Testis (tissue), 3 donors: ENCODE data around the gene CIITA. TPM values are rescaled to one million over a fixed set of nuclear protein-coding genes. Genes with fewer than 3 reads are reported as not detected.

Experiments
- DNase-seq: peaks from one replicate; pipeline ENCODE4 v3.0.0-alpha.2; 2019
- H3K27ac ChIP-seq, 2 donors: fragments of 200-600 bp; sonication (generic); one replicate each; pipeline ENCODE4 v1.5.1; 2019
- H3K27me3 ChIP-seq: fragments of 200-600 bp; sonication (generic); one replicate; pipeline ENCODE4 v1.5.1; 2019
- H3K36me3 ChIP-seq: fragments of 200-600 bp; sonication (generic); one replicate; pipeline ENCODE4 v1.5.1; 2017; ENCODE audit warnings: low read depth; ENCODE audit errors: missing control alignments
- H3K4me1 ChIP-seq: fragments of 200-600 bp; sonication (generic); one replicate; pipeline ENCODE4 v1.5.1; 2019
- H3K4me3 ChIP-seq, 2 donors: fragments of 200-600 bp; sonication (generic); one replicate each; pipeline ENCODE4 v1.5.1; 2017 to 2019
- H3K9me3 ChIP-seq: fragments of 200-600 bp; sonication (generic); one replicate; pipeline ENCODE4 v1.5.1; 2017
- CTCF ChIP-seq, 3 experiments: fragments of 450-650 bp in 2 of 3; fragments of 200-600 bp in 1 of 3; sonication (generic) in 1 of 3; IDR thresholded peaks; one replicate each; pipeline ENCODE4 v1.5.1; 2016 to 2019; ENCODE audit warnings: antibody characterized with exemption in 3 of 3, mild to moderate bottlenecking in 2 of 3, moderate library complexity in 1 of 3
- POLR2A ChIP-seq: fragments of 450-650 bp; IDR thresholded peaks from one replicate; pipeline ENCODE4 v1.6.1; 2017; ENCODE audit warnings: antibody characterized with exemption, mild to moderate bottlenecking, moderate library complexity
- WGBS, 2 donors: methylation state at CpG; one replicate each; pipeline ENCODE4 v1.1.5; 2018; 5-methylcytosine and 5-hydroxymethylcytosine counted together
- intact Hi-C: fragments of 100-400 bp; cut with DNase I; formaldehyde crosslinking; loops from one replicate; pipeline ENCODE4 v1.15.1; 2023; ENCODE audit warnings: low total_unique reads
- polyA plus RNA-seq: library from polyadenylated mRNA; stranded (reverse); fragments of 350-450 nt; fragmentation: Illumina TruSeq; extraction: RNeasy Lipid Tissue Mini Kit (QIAGEN cat#74804); gene quantifications from one replicate; pipeline ENCODE4 v1.2.3, GENCODE V29; 2014; ENCODE audit warnings: low read depth, low replicate concordance; ENCODE audit not compliant: insufficient read depth
- total RNA-seq, 2 donors: library from RNA; depleted of rRNA; stranded (reverse); fragments of >200 nt; gene quantifications; one replicate each; pipeline ENCODE4 v1.2.3, GENCODE V29; 2016

Gene CIITA
- total and polyA plus RNA-seq, 3 donors from 2014 or later, result 6.3 to 16.0 (median 9.5) TPM

- Histone ChIP-seq H3K36me3 (no peaks in the 10 kb centered on the region), H3K27me3 (no peaks in the 10 kb centered on the region), H3K4me3 (no peak overlapping the region), H3K9me3 (no peaks in the 10 kb centered on the region), H3K27ac (no peak overlapping the region), H3K4me1 (no peaks in the 10 kb centered on the region)
- DNase-seq, result no peak
- TF ChIP-seq CTCF (IDR thresholded peaks at IDR 0.05) (no peak), POLR2A (no peak)
- 75 to 77% methylated on average over 10 of the region's 10 CpGs for WGBS, 2 donors
- intact Hi-C loops, result no loop called here
Measured at GRCh38 chr16:10888320-10888937, 11.4 kb downstream of the CIITA start.

- intact Hi-C loops, result no loop called here
- Histone ChIP-seq H3K27ac (no peak overlapping the region), H3K4me3 (no peak overlapping the region), H3K4me1 (no peaks in the 10 kb centered on the region), H3K9me3 (no peaks in the 10 kb centered on the region), H3K27me3 (no peaks in the 10 kb centered on the region), H3K36me3 (no peaks in the 10 kb centered on the region)
- DNase-seq, result no peak
- TF ChIP-seq POLR2A, result no peak
- TF ChIP-seq CTCF (IDR thresholded peaks at IDR 0.05), result no peak
- WGBS, 2 donors, result 87 to 89% methylated on average over 4 of the region's 4 CpGs
Measured at GRCh38 chr16:10889855-10890254, 12.9 kb downstream of the CIITA start.

- H3K9me3 ChIP-seq, result no peaks in the 10 kb centered on the region
- no peaks in the 10 kb centered on the region for H3K36me3 ChIP-seq
- TF ChIP-seq POLR2A (no peak), CTCF (IDR thresholded peaks at IDR 0.05) (no peak)
- no peaks in the 10 kb centered on the region for H3K4me1 ChIP-seq
- H3K4me3 ChIP-seq, result no peak overlapping the region
- WGBS, 2 donors, result 84 to 91% methylated on average over 5 of the region's 5 CpGs
- no peaks in the 10 kb centered on the region for H3K27me3 ChIP-seq
- DNase-seq, result no peak
- intact Hi-C loops, result no loop called here
- H3K27ac ChIP-seq, result no peak overlapping the region
Measured at GRCh38 chr16:10892782-10893318, 15.8 kb downstream of the CIITA start.

- DNase-seq, result peak; percentile 61
- no peak for TF ChIP-seq POLR2A
- TF ChIP-seq CTCF (IDR thresholded peaks at IDR 0.05), result no peak
- WGBS, 2 donors, result 30 to 52% methylated on average over 13 to 17 of the region's 17 CpGs
- Histone ChIP-seq H3K36me3 (no peaks in the 10 kb centered on the region), H3K4me1 (no peaks in the 10 kb centered on the region), H3K27me3 (no peaks in the 10 kb centered on the region), H3K27ac (no peak overlapping the region), H3K9me3 (no peaks in the 10 kb centered on the region), H3K4me3 (no peak overlapping the region)
- intact Hi-C loops, result no loop called here
Measured at GRCh38 chr16:10895053-10895946, 18.3 kb downstream of the CIITA start.
